Fibroblast of lung (primary cell): ENCODE measurements around the gene AP5B1. TPM values are rescaled to one million over a fixed set of nuclear protein-coding genes. Genes with fewer than 3 reads are reported as not detected.

Experiments used
- DNase-seq, 2 donors: peaks; one replicate each; pipeline versions ENCODE4 v3.0.0 to v3.0.0-alpha.2; 2010; ENCODE audit warnings: low read depth in 2 of 2
- H2AFZ ChIP-seq: 2 replicates; pipeline ENCODE4 v1.5.1; 2012; ENCODE audit warnings: low read length, control low read depth, inconsistent platforms
- H3K27ac ChIP-seq: 2 replicates; pipeline ENCODE4 v1.5.1; 2011; ENCODE audit warnings: low read length, control low read depth; ENCODE audit not compliant: insufficient read depth
- H3K27me3 ChIP-seq: 2 replicates; pipeline ENCODE4 v1.5.1; 2011; ENCODE audit warnings: mild to moderate bottlenecking, low read length; ENCODE audit not compliant: control insufficient read depth, insufficient read depth
- H3K36me3 ChIP-seq: 2 replicates; pipeline ENCODE4 v1.5.1; 2011; ENCODE audit warnings: low read length; ENCODE audit not compliant: control insufficient read depth, insufficient read depth
- H3K4me1 ChIP-seq: 2 replicates; pipeline ENCODE4 v1.5.1; 2011; ENCODE audit warnings: low read length; ENCODE audit not compliant: control insufficient read depth, insufficient read depth; ENCODE audit errors: extremely low read depth
- H3K4me2 ChIP-seq: 2 replicates; pipeline ENCODE4 v1.5.1; 2011; ENCODE audit warnings: low read length, control low read depth; ENCODE audit not compliant: insufficient read depth; ENCODE audit errors: extremely low read depth
- H3K4me3 ChIP-seq, 4 experiments: fragments of 200-600 bp in 1 of 4; sonication (generic) in 1 of 4; replicated peaks in 1 of 4; 2 replicates each; pipeline ENCODE4 v1.5.1; 2011 to 2016; ENCODE audit warnings: low read length in 4 of 4, low read depth in 3 of 4, mild to moderate bottlenecking in 3 of 4, control low read depth in 2 of 4, inconsistent platforms in 1 of 4, mixed read lengths in 1 of 4; ENCODE audit not compliant: insufficient read depth in 1 of 4; ENCODE audit errors: control extremely low read depth in 1 of 4
- H3K79me2 ChIP-seq: 2 replicates; pipeline ENCODE4 v1.5.1; 2012; ENCODE audit warnings: mild to moderate bottlenecking, low read length, inconsistent platforms; ENCODE audit not compliant: control insufficient read depth, insufficient read depth
- H3K9ac ChIP-seq: 2 replicates; pipeline ENCODE4 v1.5.1; 2011; ENCODE audit warnings: mild to moderate bottlenecking, low read length, control low read depth; ENCODE audit not compliant: insufficient read depth
- H3K9me3 ChIP-seq: 2 replicates; pipeline ENCODE4 v1.5.1; 2012; ENCODE audit warnings: low read depth, low read length; ENCODE audit not compliant: control insufficient read depth, insufficient read depth
- H4K20me1 ChIP-seq: 2 replicates; pipeline ENCODE4 v1.5.1; 2011; ENCODE audit warnings: low read length; ENCODE audit not compliant: control insufficient read depth, insufficient read depth; ENCODE audit errors: extremely low read depth
- CTCF ChIP-seq, 2 donors: IDR thresholded peaks in 1 of 2; conservative IDR thresholded peaks in 1 of 2; 1 replicate in 1 of 2; 2 replicates in 1 of 2; pipeline ENCODE4 v1.5.1; 2011 to 2012; ENCODE audit warnings: low read length in 2 of 2, control low read depth in 1 of 2, inconsistent platforms in 1 of 2, low read depth in 1 of 2, mild to moderate bottlenecking in 1 of 2
- EZH2 ChIP-seq: IDR thresholded peaks from 2 replicates; pipeline ENCODE4 v1.5.1; 2012; ENCODE audit warnings: low read length, control low read depth, mild to moderate bottlenecking; ENCODE audit errors: missing control alignments
- polyA plus RNA-seq, 2 donors: library from polyadenylated mRNA; depleted of rRNA in 1 of 2; stranded (reverse) in 1 of 2; unstranded in 1 of 2; fragments of >200 nt; gene quantifications; 2 replicates each; pipeline ENCODE4 v1.2.1, GENCODE V29; 2011 to 2012; ENCODE audit warnings: missing spikeins in 1 of 2
- total RNA-seq: library from RNA; depleted of rRNA; stranded (reverse); fragments of >200 nt; gene quantifications from 2 replicates; pipeline ENCODE4 v1.2.1, GENCODE V29; 2014

The AP5B1 gene
- total and polyA plus RNA-seq, 2 donors (not counting 1 experiment from before 2014, with no cell fraction given): 1.6 to 6.3 TPM

DNA sequence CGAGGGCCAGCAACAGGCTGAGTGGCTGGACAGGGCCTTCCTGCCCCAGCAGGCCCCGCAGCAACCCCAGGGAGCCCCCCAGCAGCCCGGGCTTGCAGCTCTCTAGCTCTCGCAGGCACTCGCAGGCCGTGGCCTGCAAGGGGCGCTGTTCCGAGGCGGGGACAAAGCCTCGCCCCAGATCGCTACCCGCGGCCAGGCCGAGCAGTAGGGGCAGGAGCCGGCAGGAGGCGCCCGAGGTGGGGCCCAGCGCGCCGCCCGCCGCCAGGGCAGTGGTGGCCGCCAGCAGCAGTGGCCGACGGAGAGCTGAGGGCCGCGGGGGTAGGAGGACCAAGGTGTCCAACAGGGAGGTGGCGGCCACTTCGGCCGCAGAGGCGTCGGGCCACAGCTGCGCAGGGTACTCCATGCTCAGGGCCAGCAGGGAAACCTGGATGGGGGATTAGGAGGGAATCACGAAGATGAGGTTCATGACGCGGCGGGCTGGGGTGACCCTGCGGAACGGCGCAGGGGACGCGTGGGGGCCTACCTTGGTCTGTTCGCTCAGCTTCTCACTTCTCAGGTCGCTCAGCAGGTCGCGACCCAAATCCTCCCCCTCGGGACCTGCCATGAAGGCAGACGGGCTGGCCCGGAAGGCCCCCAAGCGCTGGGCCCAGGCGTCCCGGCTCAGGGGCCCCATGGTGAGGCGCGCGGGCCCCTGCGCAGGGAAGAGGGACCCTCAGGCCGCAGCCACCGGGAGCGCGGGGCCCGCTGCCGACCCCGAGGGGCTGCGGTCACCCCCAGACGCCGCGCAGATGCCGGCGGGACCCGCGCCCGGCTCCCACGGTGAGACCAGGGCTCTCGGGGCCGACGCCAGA lies 632 bp downstream of the AP5B1 start:
- Histone ChIP-seq H3K27ac (peak overlapping the region; percentile 80), H3K36me3 (peaks cover 17% of the 10 kb centered on the region), H3K4me1 (peaks cover 4% of the 10 kb centered on the region), H2AFZ (peak overlapping the region; percentile 91), H4K20me1 (no peaks in the 10 kb centered on the region), H3K9me3 (no peaks in the 10 kb centered on the region), H3K27me3 (peaks cover 13% of the 10 kb centered on the region), H3K79me2 (peaks cover 11% of the 10 kb centered on the region), H3K4me3 (peak overlapping the region; percentile 77 to 95 (median 86)), H3K9ac (peak overlapping the region; percentile 88), H3K4me2 (peak overlapping the region; percentile 90)
- DNase-seq: peak; percentile 72 to 74
- TF ChIP-seq CTCF (conservative IDR thresholded peaks at IDR 0.05 in 1 of 2, IDR thresholded peaks at IDR 0.05 in 1 of 2; ENCODE audit: low read depth in 1 of 2, low read length in 2 of 2) (peak; percentile 70 to 85), EZH2 (no peak)

GRCh38 chr11:65779669-65779918 lies 1.2 kb downstream of the AP5B1 start:
- DNase-seq: no peak
- Histone ChIP-seq H3K4me1 (peaks cover 4% of the 10 kb centered on the region), H3K9ac (peak overlapping the region; percentile 88), H2AFZ (no peak overlapping the region), H3K9me3 (no peaks in the 10 kb centered on the region), H4K20me1 (no peaks in the 10 kb centered on the region), H3K4me2 (peak overlapping the region; percentile 90), H3K4me3 (peak overlapping the region; percentile 45 to 95 (median 86)), H3K27ac (no peak overlapping the region), H3K79me2 (peaks cover 11% of the 10 kb centered on the region), H3K36me3 (peaks cover 17% of the 10 kb centered on the region), H3K27me3 (peaks cover 8% of the 10 kb centered on the region)
- TF ChIP-seq CTCF (conservative IDR thresholded peaks at IDR 0.05 in 1 of 2, IDR thresholded peaks at IDR 0.05 in 1 of 2; ENCODE audit: low read depth in 1 of 2, low read length in 2 of 2) (no peak), EZH2 (no peak)

GRCh38 chr11:65778901-65779668 lies 1.7 kb downstream of the AP5B1 start:
- Histone ChIP-seq H2AFZ (no peak overlapping the region), H4K20me1 (no peaks in the 10 kb centered on the region), H3K4me2 (peak overlapping the region; percentile 90), H3K4me1 (peaks cover 4% of the 10 kb centered on the region), H3K27me3 (peaks cover 5% of the 10 kb centered on the region), H3K9ac (peak overlapping the region; percentile 88), H3K4me3 (peak overlapping the region in 3 of 4 experiments; percentile 85 to 95 (median 86)), H3K36me3 (peaks cover 17% of the 10 kb centered on the region), H3K79me2 (peaks cover 11% of the 10 kb centered on the region), H3K9me3 (no peaks in the 10 kb centered on the region), H3K27ac (no peak overlapping the region)
- no peak for DNase-seq
- TF ChIP-seq CTCF (conservative IDR thresholded peaks at IDR 0.05 in 1 of 2, IDR thresholded peaks at IDR 0.05 in 1 of 2; ENCODE audit: low read depth in 1 of 2, low read length in 2 of 2) (no peak), EZH2 (no peak)
